GM18508 (cell line): ENCODE results near the gene LTBP1.

Experiments used
- ATAC-seq: cut with Tn5 transposase; IDR thresholded peaks from one replicate; pipeline ENCODE4 v1.9.1; 2021; ENCODE audit warnings: moderate number of reproducible peaks; ENCODE audit not compliant: insufficient read depth, unreplicated experiment

LTBP1 gene

GRCh38 chr2:33278245-33278943 lies 331.6 kb downstream of the LTBP1 start:
- no peak for ATAC-seq

DNA sequence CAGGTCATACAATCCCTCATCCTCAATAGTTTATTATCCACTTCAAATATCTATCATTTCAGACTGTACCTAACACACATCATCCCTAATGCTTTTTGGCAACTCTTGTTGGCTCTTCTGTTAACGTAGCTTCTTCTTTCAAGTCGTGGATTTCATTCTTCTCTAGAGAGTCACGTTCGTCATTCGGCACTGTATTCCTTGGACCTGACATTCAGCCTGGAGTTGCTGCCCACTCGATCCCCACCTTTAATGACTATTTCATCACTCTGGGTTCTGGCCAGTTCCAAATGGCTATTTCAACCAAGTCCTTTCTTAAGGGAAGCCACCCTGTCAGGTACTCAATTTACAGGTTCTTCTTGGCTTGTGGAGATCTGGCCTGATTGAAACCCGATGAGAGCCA lies 337.5 kb downstream of the LTBP1 start:
- ATAC-seq, result no peak

DNA sequence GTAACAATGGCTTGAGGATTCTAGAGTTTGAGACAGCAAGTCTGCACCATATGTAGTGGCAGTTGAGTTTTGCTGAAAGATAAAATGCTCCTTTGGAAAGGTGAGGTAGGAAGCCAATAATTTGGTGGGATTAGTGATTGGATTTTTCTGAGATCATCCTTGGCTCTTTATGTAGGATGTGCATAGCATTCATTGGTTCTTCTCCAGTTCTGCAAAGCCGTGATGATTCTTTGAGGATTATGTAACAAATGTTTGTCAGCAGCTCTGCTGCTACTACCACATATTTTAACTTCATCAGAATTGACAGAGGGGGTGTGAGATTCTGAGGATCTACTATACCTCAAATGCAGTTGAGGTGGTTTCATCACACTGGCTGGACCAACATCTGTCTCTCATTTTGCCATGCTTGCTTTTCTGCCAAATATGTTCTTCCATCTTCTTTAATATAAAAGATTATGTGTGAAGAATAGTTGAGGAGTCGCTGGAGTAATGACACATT lies 340.8 kb downstream of the LTBP1 start:
- ATAC-seq, result no peak

DNA sequence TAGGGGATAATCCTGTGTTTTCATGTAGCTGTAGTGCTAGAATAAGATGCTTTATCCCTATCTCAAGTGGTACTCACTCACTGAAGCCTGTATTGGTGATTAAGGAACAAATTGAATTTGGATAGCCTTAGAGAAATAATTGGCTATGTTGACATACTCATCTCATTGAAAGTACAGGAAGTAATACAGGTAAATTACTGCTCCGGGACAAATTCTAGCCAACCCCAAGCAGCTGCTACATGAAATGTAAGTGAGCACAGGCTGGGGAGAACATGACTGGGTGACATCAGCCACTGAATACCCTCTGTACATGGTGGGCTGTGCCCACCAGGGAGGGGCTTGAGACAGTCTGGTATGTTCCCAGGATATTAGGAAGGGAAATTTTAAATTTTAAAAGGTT lies 341.3 kb downstream of the LTBP1 start:
- no peak for ATAC-seq

DNA sequence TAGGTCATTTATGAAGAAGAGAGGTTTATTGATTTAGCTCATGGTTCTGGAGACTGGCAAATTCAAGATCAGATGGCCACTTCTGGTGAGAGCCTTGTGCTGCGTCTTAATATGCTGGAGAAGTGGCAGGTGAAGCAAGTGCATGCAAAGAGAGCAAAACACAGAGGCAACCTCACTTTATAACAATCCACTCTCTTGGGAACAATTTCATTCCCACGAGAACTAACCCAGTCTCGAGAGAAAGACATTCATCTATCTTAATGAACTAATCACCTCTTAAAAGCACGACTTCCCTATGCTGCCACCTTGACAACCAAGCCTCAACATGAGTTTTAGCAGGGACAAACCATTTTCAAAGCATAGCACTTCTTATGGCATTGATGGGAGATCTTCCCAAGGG lies 343.2 kb downstream of the LTBP1 start:
- no peak for ATAC-seq

DNA sequence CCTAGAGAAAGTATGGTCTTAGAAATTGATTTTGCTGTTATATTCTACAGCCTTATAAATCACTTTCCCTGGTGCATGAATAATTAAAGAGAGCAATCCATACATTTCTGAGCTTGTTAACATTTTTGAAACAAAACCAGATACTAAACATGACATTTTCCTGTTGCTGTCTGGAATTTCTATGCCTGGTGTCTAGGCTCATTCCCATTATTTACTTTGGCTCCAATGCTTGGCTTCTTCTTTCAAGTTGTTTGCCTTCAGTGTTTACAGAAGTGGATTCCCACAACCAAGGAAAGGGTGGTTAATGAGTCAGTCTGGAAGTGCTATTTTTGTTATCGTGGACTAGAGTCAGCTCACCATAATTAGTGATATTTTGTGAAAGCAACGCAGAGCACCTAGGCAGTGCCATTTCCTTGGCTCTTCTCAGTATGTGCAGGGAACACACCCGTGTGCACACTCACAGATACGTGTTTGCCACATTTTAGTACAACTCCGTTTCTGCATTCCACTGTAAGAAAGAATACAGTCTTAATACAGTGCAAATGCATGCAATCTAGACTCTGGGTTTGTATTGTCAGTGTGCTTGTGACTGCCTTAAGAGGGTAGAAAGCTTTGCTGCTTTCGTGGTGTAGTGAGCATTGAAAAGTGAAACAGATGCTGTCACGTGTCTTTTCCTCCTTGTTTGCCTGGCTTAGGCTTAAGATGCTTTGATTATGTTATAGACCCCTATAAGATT lies 344.7 kb downstream of the LTBP1 start:
- ATAC-seq, result no peak

DNA sequence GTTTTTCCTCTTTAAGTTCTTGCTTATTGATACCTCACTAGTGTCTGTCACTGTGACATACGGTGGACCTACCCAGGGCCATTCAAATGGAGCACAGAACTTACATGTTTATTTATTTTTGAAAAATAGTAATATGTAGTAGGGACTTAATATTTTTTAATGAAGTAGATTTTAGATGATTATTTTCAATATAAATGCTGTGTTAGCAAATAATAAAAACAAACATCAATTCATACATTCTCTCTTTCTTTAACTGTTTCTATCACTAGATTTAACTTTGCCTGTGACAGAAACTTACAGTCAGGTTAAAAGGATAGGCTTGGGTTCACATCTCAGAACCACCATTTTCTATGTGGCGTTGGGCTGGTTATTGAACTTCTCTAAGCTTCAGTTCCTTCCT lies 345.3 kb downstream of the LTBP1 start:
- no peak for ATAC-seq

- no peak for ATAC-seq
Observed at GRCh38 chr2:33292981-33293595, 346.3 kb downstream of the LTBP1 start.

- no peak for ATAC-seq
Observed at GRCh38 chr2:33298233-33298632, 351.5 kb downstream of the LTBP1 start.

GRCh38 chr2:33301355-33301754 lies 354.6 kb downstream of the LTBP1 start:
- ATAC-seq, result no peak

- no peak for ATAC-seq
Observed at GRCh38 chr2:33302348-33302747, 355.6 kb downstream of the LTBP1 start.

DNA sequence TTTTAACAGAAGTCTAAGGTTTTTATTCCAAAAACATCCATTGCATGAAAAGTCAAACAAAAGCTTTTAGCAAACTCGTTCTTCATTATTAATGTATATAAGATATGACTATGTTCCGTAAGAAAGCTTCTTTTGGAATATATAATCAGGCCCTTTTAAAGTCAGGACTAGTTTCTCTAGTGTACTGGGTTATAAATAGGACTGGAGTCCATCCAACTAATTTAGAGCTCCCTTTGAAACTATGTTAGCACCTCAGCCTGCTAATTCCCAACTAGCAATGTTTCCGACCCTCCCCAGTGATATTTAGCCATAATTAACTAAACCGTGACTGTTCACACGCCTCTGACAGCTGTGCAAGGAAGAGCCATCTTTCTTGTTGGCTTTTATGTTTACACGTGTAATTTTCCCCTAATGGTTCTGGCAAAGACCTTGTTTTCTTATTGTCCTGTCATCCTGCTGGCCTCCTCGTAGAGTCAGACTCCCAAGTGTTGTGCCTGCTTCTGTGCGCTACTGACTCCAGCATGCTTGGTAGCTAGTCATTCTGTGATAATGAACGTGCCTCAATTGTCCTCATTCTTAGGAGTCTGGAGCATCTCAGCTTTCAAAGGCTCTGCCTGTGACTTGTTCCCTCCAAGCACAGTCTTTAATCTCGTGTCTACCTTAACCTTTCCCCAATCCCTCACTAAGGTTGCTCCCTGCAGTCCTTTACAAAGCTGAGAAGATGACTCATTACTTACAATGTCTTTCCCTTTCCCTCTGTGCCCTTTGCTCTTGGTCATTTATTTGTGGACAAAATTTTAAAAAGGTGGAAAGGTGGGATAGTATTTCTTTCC lies 357.5 kb downstream of the LTBP1 start:
- ATAC-seq, result no peak

- no peak for ATAC-seq
Observed at GRCh38 chr2:33307659-33308270, 361.0 kb downstream of the LTBP1 start.

DNA sequence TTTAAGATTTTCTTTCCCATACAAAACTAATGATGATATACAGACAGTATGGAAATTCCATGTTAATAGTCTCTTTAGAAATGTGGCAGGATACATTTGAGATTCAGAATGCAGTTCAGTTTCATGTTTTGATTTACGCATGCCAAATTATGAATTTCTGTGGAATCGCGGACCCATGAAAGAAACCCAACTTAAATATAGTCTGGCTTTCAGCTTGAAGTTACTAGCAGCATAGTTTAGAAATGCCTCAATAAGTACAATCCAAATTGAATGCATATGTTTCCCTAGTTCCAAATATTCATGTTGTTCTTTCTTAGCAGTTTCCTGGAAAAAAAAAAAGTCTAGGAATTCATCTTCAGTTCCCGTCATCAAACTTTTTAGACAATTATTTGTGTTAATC lies 365.6 kb downstream of the LTBP1 start:
- ATAC-seq, result no peak

DNA sequence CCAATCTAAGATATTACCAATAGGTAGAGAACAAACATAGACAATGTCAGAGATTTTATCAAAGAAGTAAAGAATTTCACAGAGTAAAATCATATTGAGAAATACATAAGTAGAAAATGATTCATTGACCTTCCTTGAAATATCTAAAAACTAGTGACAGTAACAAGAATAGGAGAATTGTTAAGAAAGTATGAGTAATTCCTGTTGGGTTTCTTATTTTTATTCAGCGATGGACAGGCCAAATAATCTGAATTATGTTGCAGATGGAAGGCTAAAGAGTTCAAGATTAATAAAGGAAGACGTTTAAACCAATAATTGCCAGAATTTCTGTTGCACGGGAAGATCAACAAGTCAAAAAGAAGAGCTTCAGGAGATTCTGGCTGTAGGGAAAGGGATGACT lies 366.3 kb downstream of the LTBP1 start:
- no peak for ATAC-seq

DNA sequence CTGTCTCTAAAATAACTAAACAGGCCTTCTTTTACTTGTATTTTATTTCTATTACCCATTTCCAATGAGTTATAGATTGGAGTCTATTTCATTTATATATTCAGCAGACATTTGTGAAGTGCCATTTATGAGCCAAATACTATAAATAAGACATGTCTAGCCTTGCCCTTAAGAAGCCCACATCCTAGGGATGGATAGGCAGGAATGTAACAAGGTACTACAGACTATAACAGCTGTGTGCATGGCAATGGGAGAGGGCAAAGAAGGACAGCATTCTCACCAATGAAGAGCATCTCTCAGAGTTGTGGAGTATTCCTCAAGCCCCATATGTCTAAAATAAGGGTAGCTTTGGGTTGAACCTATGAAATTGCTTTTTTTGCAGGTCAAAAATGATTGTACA lies 367.8 kb downstream of the LTBP1 start:
- ATAC-seq, result no peak

DNA sequence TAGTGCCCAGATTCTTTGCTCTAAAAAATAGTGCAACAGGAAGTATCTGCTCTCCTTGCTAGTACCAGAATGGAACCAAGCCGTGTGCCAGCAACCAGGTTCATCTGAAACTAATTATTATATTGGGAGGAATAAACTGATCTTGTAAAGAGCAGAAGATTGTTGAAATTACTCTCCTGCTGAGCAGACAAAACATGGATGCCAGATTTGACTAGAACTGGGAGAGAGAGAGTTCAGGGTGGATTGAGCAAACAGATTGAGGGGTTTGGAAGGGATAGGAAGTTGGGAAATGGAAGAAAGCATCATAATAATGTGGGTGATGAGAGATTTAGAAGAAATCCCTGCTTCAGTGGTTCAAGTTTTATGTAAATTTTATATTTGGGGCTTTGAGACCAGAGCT lies 369.6 kb downstream of the LTBP1 start:
- no peak for ATAC-seq

GRCh38 chr2:33317369-33318007 lies 370.7 kb downstream of the LTBP1 start:
- no peak for ATAC-seq

GRCh38 chr2:33318456-33318855 lies 371.7 kb downstream of the LTBP1 start:
- ATAC-seq, result no peak

DNA sequence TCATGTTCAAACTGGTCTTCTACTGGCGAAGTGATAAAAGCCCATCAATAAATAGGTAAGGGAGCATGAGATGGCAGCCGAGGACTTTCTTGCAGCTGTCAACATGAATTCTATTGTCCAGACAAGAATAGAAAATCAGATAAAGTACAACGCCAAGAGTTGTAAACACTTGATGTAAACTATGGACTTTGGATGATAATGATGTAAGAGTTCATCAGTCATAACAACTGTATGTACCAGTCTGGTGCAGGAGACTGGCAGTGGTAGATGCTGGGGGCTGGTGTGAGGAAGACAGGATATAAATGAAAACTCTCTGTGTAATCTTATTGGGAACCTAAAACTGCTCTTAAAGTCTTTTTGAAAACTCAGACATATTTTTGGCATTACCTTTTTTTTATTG lies 373.8 kb downstream of the LTBP1 start:
- no peak for ATAC-seq
